Measurements from ENCODE around the gene SMG6.

DNA sequence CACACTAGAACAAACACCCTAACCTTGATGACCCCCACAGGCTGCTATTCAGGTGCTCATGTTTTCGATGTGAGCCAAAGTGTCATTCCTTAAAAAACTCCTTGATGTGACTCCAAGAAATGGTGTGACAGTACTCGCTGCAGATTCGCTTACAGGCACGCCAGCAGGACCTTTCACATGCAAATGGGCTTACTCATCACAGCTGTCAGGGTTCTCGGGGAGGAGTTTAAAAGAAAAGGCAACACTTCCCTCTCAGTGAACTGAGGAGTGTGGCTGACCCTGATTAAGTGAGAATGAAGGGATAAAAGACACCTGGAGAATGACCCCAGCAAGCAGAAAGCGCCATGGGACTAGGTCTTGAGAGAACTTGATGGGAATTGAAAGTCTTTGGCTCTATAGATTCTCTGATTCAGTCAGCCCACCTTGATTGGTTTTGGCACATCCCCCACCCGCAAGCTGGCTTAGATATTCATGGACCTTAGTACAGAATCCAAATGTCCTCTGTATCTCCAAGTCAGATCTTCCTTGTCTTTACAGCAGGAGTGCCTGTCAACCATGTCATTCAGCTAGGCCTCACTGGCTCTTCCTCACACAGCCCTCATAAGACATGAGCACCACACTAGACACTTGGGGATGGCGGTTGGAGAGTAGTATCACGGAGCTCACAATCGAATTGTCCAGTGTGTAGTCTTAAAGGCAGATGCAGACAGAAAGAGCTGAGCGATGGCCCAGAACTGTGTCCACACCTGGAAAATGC, 166.1 kb downstream of the SMG6 start:
- TF ChIP-seq CTCF (IDR thresholded peaks at IDR 0.05), result no peak
- TF ChIP-seq POLR2A (IDR thresholded peaks at IDR 0.05), result no peak

Data from uterus (tissue), 2 donors.